WTC11 (cell line): ENCODE data around the gene RAMACL.

Experiments
- FOXP4 ChIP-seq: sonication (generic); formaldehyde crosslinking; IDR thresholded peaks from 2 replicates; pipeline ENCODE4 v1.8.0; 2022; ENCODE audit warnings: mild to moderate bottlenecking, missing genetic modification reagents
- KAT7 ChIP-seq: sonication (generic); formaldehyde crosslinking; IDR thresholded peaks from 2 replicates; pipeline ENCODE4 v1.8.1; 2023; ENCODE audit warnings: missing genetic modification reagents, mild to moderate bottlenecking, borderline replicate concordance
- TEAD4 ChIP-seq: sonication (generic); formaldehyde crosslinking; IDR thresholded peaks from 2 replicates; pipeline ENCODE4 v1.8.0; 2022; ENCODE audit warnings: mild to moderate bottlenecking, missing genetic modification reagents

- TF ChIP-seq TEAD4 (no peak), KAT7 (CRISPR knock-in tag) (no peak), FOXP4 (CRISPR knock-in tag) (no peak)
Observed at GRCh38 chr6:166583230-166583965, 3.1 kb downstream of the RAMACL start.
